ENCODE results near the gene HECTD1.

DNA sequence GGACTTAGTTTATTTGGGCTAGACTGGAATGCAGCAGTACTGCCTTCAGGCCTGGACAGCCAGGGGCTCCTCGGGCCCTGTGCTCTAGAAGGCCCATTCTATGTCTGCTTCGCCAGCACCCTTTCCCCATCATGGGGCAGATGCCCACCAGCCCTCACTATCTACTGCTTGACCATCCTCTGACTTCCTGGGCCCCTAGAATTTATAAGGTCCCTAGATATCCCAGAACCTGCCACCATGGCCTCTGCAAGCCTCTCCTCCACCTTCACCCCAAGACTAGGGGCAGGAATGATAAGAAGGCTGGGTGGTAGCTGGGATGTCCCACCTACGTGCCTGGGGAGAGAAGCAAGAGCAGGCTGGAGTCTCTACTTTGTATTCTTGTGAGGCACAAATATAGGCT, 122.6 kb downstream of the HECTD1 start:
- TF ChIP-seq, protein P1, sequence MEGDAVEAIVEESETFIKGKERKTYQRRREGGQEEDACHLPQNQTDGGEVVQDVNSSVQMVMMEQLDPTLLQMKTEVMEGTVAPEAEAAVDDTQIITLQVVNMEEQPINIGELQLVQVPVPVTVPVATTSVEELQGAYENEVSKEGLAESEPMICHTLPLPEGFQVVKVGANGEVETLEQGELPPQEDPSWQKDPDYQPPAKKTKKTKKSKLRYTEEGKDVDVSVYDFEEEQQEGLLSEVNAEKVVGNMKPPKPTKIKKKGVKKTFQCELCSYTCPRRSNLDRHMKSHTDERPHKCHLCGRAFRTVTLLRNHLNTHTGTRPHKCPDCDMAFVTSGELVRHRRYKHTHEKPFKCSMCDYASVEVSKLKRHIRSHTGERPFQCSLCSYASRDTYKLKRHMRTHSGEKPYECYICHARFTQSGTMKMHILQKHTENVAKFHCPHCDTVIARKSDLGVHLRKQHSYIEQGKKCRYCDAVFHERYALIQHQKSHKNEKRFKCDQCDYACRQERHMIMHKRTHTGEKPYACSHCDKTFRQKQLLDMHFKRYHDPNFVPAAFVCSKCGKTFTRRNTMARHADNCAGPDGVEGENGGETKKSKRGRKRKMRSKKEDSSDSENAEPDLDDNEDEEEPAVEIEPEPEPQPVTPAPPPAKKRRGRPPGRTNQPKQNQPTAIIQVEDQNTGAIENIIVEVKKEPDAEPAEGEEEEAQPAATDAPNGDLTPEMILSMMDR (IDR thresholded peaks at IDR 0.05 in 2 of 3, conservative IDR thresholded peaks at IDR 0.05 in 1 of 3; ENCODE audit: borderline replicate concordance in 1 of 3, insufficient read depth in 1 of 3, low read depth in 2 of 3, low read length in 2 of 3) = no peak
- TF ChIP-seq POLR2A (IDR thresholded peaks at IDR 0.05; ENCODE audit: borderline replicate concordance, extremely low read depth, insufficient read depth, insufficient read length) (no peak), TCF7L2 (IDR thresholded peaks at IDR 0.05; ENCODE audit: borderline replicate concordance, extremely low read depth, insufficient read depth, insufficient read length) (no peak), SIN3A (IDR thresholded peaks at IDR 0.05; ENCODE audit: low read depth) (no peak), EZH2phosphoT487 (IDR thresholded peaks at IDR 0.05; ENCODE audit: borderline replicate concordance) (no peak), JUND (IDR thresholded peaks at IDR 0.05) (no peak)
- TF ChIP-seq, protein P2, sequence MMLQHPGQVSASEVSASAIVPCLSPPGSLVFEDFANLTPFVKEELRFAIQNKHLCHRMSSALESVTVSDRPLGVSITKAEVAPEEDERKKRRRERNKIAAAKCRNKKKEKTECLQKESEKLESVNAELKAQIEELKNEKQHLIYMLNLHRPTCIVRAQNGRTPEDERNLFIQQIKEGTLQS (IDR thresholded peaks at IDR 0.05) = no peak

All from HCT116 (cell line).